SK-N-MC (cell line): ENCODE data around the gene MIEN1.

Experiments
- EZH2 ChIP-seq: fragments of 200-600 bp; sonication (generic); IDR thresholded peaks from one replicate; pipeline ENCODE4 v1.6.1; 2017; ENCODE audit warnings: antibody characterized with exemption
- FOXP2 ChIP-seq: optimal IDR thresholded peaks from 2 replicates; pipeline ENCODE3; 2011; ENCODE audit warnings: mild to moderate bottlenecking, moderate library complexity; ENCODE audit not compliant: insufficient read depth; ENCODE audit errors: extremely low read length, control extremely low read depth
- POLR2AphosphoS5 ChIP-seq: IDR thresholded peaks from 2 replicates; pipeline ENCODE4 v1.6.1; 2012; ENCODE audit warnings: mild to moderate bottlenecking, low read depth, low read length, borderline replicate concordance

DNA sequence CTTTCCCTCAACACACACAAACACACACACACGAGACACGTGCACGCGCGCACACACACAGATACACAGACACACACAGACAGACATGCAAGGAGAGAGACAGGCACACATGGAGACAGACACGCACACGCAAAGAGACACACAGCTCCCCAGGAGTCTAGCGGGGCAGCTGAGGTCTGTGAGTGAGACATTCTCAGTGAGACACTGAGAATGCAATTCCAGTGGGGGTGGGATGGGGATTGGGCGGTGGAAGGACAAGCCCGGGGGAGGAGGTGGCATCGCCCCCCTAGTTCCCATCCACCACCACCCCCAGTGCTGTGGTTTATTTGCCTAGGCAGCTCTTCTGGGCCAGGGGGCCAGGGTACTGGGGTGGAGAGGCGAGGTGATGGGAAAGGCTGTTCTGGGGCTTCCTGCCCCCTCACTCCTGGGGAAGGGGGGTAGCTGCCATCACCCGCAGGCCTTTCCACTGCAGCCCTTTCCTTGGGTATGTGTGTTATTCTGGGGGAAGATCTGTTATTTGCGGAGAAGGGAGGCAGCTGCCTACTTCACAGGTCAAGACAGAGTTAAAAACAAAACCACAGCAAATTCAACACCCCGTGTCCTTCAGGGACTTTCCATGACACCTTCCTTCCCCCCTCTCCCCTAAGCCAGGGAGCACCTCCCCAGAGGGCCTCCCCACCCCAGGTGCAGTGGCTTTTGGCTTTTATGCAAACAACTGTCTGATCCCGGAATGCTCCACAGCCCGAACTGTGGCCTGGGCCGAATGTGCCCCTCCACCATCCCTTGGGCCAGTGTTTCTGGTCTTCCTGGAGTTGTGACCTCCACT lies 25.4 kb upstream of the MIEN1 start:
- TF ChIP-seq POLR2AphosphoS5 = no peak
- no peak for TF ChIP-seq EZH2
- no peak for TF ChIP-seq FOXP2
